CD4-positive, CD25-positive, alpha-beta regulatory T cell (primary cell): ENCODE measurements around the gene C13orf46. TPM values are rescaled to one million over a fixed set of nuclear protein-coding genes. Genes with fewer than 3 reads are reported as not detected.
A peak's percentile ranks its signal among the peaks of the same experiment; 100 is the strongest.

Source experiments
- ATAC-seq, 2 donors: fragments of 150-1000 bp; cut with Tn5 transposase; one replicate each; pipeline ENCODE4 v1.10.0; 2021; ENCODE audit warnings: low read depth in 2 of 2, moderate number of reproducible peaks in 2 of 2, moderate library complexity in 1 of 2
- DNase-seq, 3 donors: peaks; one replicate each; pipeline versions ENCODE4 v3.0.0 to v3.0.0-alpha.2; 2012 to 2022; ENCODE audit warnings: mixed read lengths in 1 of 3
- H3K27ac ChIP-seq: one replicate; pipeline ENCODE4 v1.7.0; 2013; ENCODE audit warnings: mild to moderate bottlenecking, low read length; ENCODE audit not compliant: insufficient read depth, poor library complexity, severe bottlenecking
- H3K27me3 ChIP-seq: one replicate; pipeline ENCODE4 v1.7.0; 2013; ENCODE audit warnings: low read length; ENCODE audit not compliant: control insufficient read depth, insufficient read depth
- H3K36me3 ChIP-seq: one replicate; pipeline ENCODE4 v1.7.0; 2013; ENCODE audit warnings: mild to moderate bottlenecking, low read length, moderate library complexity; ENCODE audit not compliant: control insufficient read depth, insufficient read depth
- H3K4me1 ChIP-seq: 2 replicates; pipeline ENCODE4 v1.7.0; 2013; ENCODE audit warnings: mild to moderate bottlenecking, low read length; ENCODE audit not compliant: insufficient read depth, control insufficient read depth, poor library complexity, severe bottlenecking
- H3K4me3 ChIP-seq: one replicate; pipeline ENCODE4 v1.7.0; 2013; ENCODE audit warnings: low read depth, mild to moderate bottlenecking, low read length, moderate library complexity
- H3K9me3 ChIP-seq, 2 experiments: 1 replicate in 1 of 2; 2 replicates in 1 of 2; pipeline ENCODE4 v1.7.0; 2013; ENCODE audit warnings: low read length in 2 of 2, mild to moderate bottlenecking in 1 of 2, moderate library complexity in 1 of 2; ENCODE audit not compliant: control insufficient read depth in 2 of 2
- H3K27ac Mint-ChIP-seq, 3 donors: one replicate each; pipeline ENCODE4 v1.8.0; 2020 to 2022; ENCODE audit warnings: mild to moderate bottlenecking in 3 of 3, mixed read lengths in 3 of 3, moderate library complexity in 2 of 3
- H3K27me3 Mint-ChIP-seq: one replicate; pipeline ENCODE4 v1.8.0; 2022; ENCODE audit warnings: mild to moderate bottlenecking, mixed read lengths
- H3K36me3 Mint-ChIP-seq: one replicate; pipeline ENCODE4 v1.8.0; 2020; ENCODE audit warnings: mixed read lengths
- H3K4me1 Mint-ChIP-seq, 4 donors: one replicate each; pipeline ENCODE4 v1.8.0; 2020 to 2022; ENCODE audit warnings: mixed read lengths in 4 of 4, mild to moderate bottlenecking in 1 of 4
- H3K4me3 Mint-ChIP-seq, 4 donors: one replicate each; pipeline ENCODE4 v1.8.0; 2020 to 2022; ENCODE audit warnings: mild to moderate bottlenecking in 4 of 4, mixed read lengths in 4 of 4, moderate library complexity in 3 of 4
- H3K9me3 Mint-ChIP-seq, 7 donors: one replicate each; pipeline ENCODE4 v1.8.0; 2020 to 2022; ENCODE audit warnings: mixed read lengths in 7 of 7, mild to moderate bottlenecking in 3 of 7, moderate library complexity in 2 of 7
- polyA plus RNA-seq, 4 donors: library from polyadenylated mRNA; unstranded; fragments of 300-500 nt; fragmentation: Illumina TruSeq; gene quantifications; one replicate each; pipeline ENCODE4 v1.2.3, GENCODE V29; 2021
- total RNA-seq: library from RNA; stranded (reverse); gene quantifications from one replicate; pipeline ENCODE4 v1.2.3, GENCODE V29; 2022

The C13orf46 gene
- total and polyA plus RNA-seq, 5 donors from 2014 or later: 0.16 to 21.2 (median 0.55) TPM

GRCh38 chr13:114000151-114001040 lies 26.5 kb upstream of the C13orf46 start:
- H3K9me3 Mint-ChIP-seq: peaks cover 0 to 2% (median 0%) of the 10 kb centered on the region in 7 donors
- no peak overlapping the region for H3K27ac ChIP-seq
- H3K36me3 ChIP-seq: peaks cover 79% of the 10 kb centered on the region
- H3K4me3 Mint-ChIP-seq: peak overlapping the region in 2 of 4 donors; percentile 38 to 49
- H3K27ac Mint-ChIP-seq: peak overlapping the region in 2 of 3 donors; percentile 20 to 36
- DNase-seq: no peak
- no peaks in the 10 kb centered on the region for H3K9me3 ChIP-seq
- peaks cover 0 to 4% (median 0%) of the 10 kb centered on the region in 4 donors for H3K4me1 Mint-ChIP-seq
- H3K4me1 ChIP-seq: no peaks in the 10 kb centered on the region
- H3K27me3 Mint-ChIP-seq: no peaks in the 10 kb centered on the region
- H3K4me3 ChIP-seq: no peak overlapping the region
- no peaks in the 10 kb centered on the region for H3K27me3 ChIP-seq
- ATAC-seq: no peak
- peaks cover 28% of the 10 kb centered on the region for H3K36me3 Mint-ChIP-seq

DNA sequence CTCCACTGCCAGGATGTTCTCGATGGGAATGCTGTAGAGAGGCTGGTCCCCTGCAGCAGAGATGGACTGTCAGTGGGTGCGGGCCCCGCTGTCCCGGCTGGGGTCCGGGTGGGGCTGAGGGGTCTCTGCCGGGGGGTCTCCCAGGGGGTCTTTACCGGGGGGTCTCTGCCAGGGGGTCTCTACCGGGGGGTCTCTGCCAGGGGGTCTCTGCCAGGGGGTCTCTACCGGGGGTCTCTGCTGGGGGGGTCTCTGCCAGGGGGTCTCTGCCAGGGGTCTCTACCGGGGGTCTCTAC lies 25.7 kb upstream of the C13orf46 start:
- Histone ChIP-seq H3K4me3 (no peak overlapping the region), H3K4me1 (no peaks in the 10 kb centered on the region), H3K9me3 (no peaks in the 10 kb centered on the region), H3K36me3 (peaks cover 79% of the 10 kb centered on the region), H3K27ac (no peak overlapping the region), H3K27me3 (no peaks in the 10 kb centered on the region)
- Mint-ChIP-seq H3K4me3 (no peak overlapping the region), H3K9me3 (peaks cover 0 to 3% (median 0%) of the 10 kb centered on the region in 7 donors), H3K4me1 (peaks cover 0 to 4% (median 0%) of the 10 kb centered on the region in 4 donors), H3K27me3 (no peaks in the 10 kb centered on the region), H3K36me3 (peaks cover 22% of the 10 kb centered on the region), H3K27ac (no peak overlapping the region)
- DNase-seq: no peak
- ATAC-seq: no peak

DNA sequence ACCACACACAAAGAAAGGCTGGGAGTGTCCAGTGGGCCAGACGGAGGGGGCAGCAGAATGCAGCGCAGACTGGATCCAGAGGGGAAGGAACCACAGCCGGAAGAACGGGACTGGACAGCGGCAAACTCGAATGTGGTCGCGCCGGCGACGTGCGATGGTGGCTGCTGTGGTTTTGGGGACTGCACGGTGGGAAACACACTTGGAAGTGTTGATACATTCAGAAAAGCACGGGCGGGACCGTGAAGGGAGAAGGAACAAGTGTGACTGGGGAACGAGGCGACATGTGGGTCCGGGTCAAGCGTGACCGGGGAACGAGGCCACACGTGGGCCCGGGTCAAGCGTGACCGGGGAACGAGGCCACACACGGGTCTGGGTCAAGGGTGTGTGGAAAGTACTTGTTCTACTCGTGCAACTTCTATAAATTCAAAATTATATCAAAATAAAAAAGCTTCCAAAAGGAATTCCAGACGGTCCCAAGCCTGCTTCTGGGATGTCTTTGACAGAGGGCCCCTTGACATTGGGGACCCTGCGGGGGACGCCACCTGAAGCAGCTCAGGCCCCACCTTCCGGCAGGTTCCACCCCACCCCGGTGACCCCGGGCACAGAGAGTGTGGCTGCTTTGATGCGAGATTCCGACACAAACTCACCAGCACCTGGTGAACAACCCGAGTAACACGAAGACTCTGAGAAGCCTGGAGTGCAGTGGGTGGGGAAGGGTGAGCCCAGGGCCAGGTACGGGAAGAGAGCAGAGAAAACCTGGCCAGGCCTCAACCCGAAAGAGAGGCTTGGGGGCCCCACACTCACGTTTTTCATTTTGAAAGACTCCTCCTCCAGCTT lies 25.1 kb upstream of the C13orf46 start:
- Histone ChIP-seq H3K4me1 (no peaks in the 10 kb centered on the region), H3K4me3 (no peak overlapping the region), H3K36me3 (peaks cover 79% of the 10 kb centered on the region), H3K9me3 (no peaks in the 10 kb centered on the region), H3K27me3 (no peaks in the 10 kb centered on the region), H3K27ac (no peak overlapping the region)
- Mint-ChIP-seq H3K9me3 (peaks cover 0 to 3% (median 0%) of the 10 kb centered on the region in 7 donors), H3K27ac (no peak overlapping the region), H3K36me3 (peaks cover 26% of the 10 kb centered on the region), H3K4me3 (peak overlapping the region in 1 of 4 donors; percentile 25), H3K27me3 (no peaks in the 10 kb centered on the region), H3K4me1 (peaks cover 0 to 4% (median 4%) of the 10 kb centered on the region in 4 donors)
- DNase-seq (no peak), ATAC-seq (no peak)

DNA sequence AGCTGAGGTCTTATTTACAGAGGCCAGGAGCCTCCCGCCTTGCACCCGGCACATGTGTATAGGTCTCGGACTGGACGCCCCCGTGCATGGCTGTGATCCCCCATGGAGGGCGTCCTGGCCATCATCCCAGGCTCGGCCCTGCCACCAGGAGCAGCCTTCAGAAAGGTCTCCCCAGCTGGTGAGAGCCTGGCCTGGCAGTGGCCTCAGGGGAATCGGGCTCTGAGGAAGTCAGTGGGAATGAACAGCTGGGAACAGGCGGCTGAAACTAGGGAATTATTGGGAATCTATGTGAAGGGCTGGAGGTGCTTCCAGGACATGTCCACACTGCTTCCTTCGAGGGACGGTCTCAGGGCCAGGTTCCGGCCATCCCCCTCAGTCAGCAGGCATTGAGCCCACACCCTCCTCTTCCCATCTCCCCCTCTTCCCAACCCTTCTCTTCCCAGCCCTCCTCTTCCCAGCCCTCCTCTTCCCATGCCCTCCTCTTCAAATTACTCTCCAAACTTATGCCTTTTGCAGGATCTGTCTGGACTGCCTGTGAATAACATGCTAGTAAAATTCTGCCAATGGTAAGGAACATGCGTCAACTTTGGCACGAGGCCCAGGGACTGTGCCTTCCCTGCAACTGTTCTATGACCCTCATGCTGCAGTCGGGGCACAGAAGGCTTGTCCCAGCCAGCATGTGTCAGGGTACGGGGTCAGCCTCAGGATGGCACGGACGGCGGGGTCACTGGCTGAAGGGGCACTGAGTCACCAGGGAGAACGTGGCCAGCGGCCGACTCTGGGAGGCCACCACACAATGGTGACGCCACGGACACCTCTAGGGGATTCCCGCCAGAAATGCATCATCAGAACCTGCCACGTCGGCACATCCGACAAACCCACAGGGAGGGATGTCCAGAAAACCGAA lies 24.2 kb upstream of the C13orf46 start:
- H3K4me1 Mint-ChIP-seq: peaks cover 0 to 5% (median 4%) of the 10 kb centered on the region in 4 donors
- H3K27me3 Mint-ChIP-seq: no peaks in the 10 kb centered on the region
- peaks cover 22% of the 10 kb centered on the region for H3K36me3 Mint-ChIP-seq
- Histone ChIP-seq H3K36me3 (peaks cover 77% of the 10 kb centered on the region), H3K4me1 (no peaks in the 10 kb centered on the region), H3K4me3 (no peak overlapping the region), H3K9me3 (no peaks in the 10 kb centered on the region), H3K27ac (no peak overlapping the region), H3K27me3 (no peaks in the 10 kb centered on the region)
- ATAC-seq (no peak), DNase-seq (no peak)
- H3K27ac Mint-ChIP-seq: peak overlapping the region in 1 of 3 donors; percentile 60
- peak overlapping the region in 2 of 4 donors; percentile 25 to 26 for H3K4me3 Mint-ChIP-seq
- peaks cover 0 to 3% (median 0%) of the 10 kb centered on the region in 7 donors for H3K9me3 Mint-ChIP-seq

- no peaks in the 10 kb centered on the region for H3K9me3 ChIP-seq
- H3K27ac ChIP-seq: no peak overlapping the region
- peaks cover 78% of the 10 kb centered on the region for H3K36me3 ChIP-seq
- Mint-ChIP-seq H3K27me3 (no peaks in the 10 kb centered on the region), H3K4me3 (no peak overlapping the region), H3K36me3 (peaks cover 30% of the 10 kb centered on the region), H3K27ac (peak overlapping the region in 1 of 3 donors; percentile 74), H3K4me1 (peaks cover under 1 to 5% (median 4%) of the 10 kb centered on the region in 4 donors), H3K9me3 (peaks cover 0 to 3% (median 0%) of the 10 kb centered on the region in 7 donors)
- DNase-seq (no peak), ATAC-seq (no peak)
- no peaks in the 10 kb centered on the region for H3K27me3 ChIP-seq
- no peaks in the 10 kb centered on the region for H3K4me1 ChIP-seq
- no peak overlapping the region for H3K4me3 ChIP-seq
These were observed 23.3 kb upstream of the C13orf46 start for GRCh38 chr13:113996912-113997745.

- Histone ChIP-seq H3K4me1 (no peaks in the 10 kb centered on the region), H3K27ac (no peak overlapping the region), H3K4me3 (no peak overlapping the region), H3K9me3 (no peaks in the 10 kb centered on the region), H3K36me3 (peaks cover 81% of the 10 kb centered on the region), H3K27me3 (no peaks in the 10 kb centered on the region)
- H3K9me3 Mint-ChIP-seq: peaks cover 0 to 3% (median 0%) of the 10 kb centered on the region in 7 donors
- ATAC-seq (no peak), DNase-seq (no peak)
- H3K4me3 Mint-ChIP-seq: no peak overlapping the region
- no peaks in the 10 kb centered on the region for H3K27me3 Mint-ChIP-seq
- peaks cover 36% of the 10 kb centered on the region for H3K36me3 Mint-ChIP-seq
- peaks cover 4 to 6% (median 5%) of the 10 kb centered on the region in 4 donors for H3K4me1 Mint-ChIP-seq
- no peak overlapping the region for H3K27ac Mint-ChIP-seq
These were observed 22.4 kb upstream of the C13orf46 start for GRCh38 chr13:113996081-113996911.
